NCI-H2081 treated with DMSO at 0.1 percent for 48 hours (cell line): ENCODE measurements around the gene DYNLT4.
"Not testable (repeated sequence)": the region's sequence is repeated elsewhere in the genome, so short reads cannot be mapped to it uniquely, and the experiment has no call there.

Experiments used
- DNase-seq: peaks from one replicate; lab custom pipeline; 2025; lab: John Stamatoyannopoulos, UW

The DYNLT4 gene

GRCh38 chr1:44828841-44829440 lies 21.8 kb upstream of the DYNLT4 start:
- no peak for DNase-seq

GRCh38 chr1:44828003-44828651 lies 21.0 kb upstream of the DYNLT4 start:
- DNase-seq: no peak

GRCh38 chr1:44827197-44828002 lies 20.2 kb upstream of the DYNLT4 start:
- DNase-seq: no peak

GRCh38 chr1:44826375-44827196 lies 19.4 kb upstream of the DYNLT4 start:
- DNase-seq: no peak

GRCh38 chr1:44824392-44824791 lies 17.2 kb upstream of the DYNLT4 start:
- DNase-seq: not testable (repeated sequence)

- no peak for DNase-seq
Observed at GRCh38 chr1:44822981-44823451, 15.9 kb upstream of the DYNLT4 start.

GRCh38 chr1:44822131-44822701 lies 15.1 kb upstream of the DYNLT4 start:
- no peak for DNase-seq

GRCh38 chr1:44821240-44821715 lies 14.1 kb upstream of the DYNLT4 start:
- no peak for DNase-seq

- DNase-seq: no peak
Observed at GRCh38 chr1:44820328-44821239, 13.4 kb upstream of the DYNLT4 start.

GRCh38 chr1:44819608-44820327 lies 12.6 kb upstream of the DYNLT4 start:
- DNase-seq: no peak

- no peak for DNase-seq
Observed at GRCh38 chr1:44819196-44819607, 12.1 kb upstream of the DYNLT4 start.

GRCh38 chr1:44817771-44818495 lies 10.8 kb upstream of the DYNLT4 start:
- DNase-seq: no peak

- DNase-seq: no peak
Observed at GRCh38 chr1:44817307-44817706, 10.2 kb upstream of the DYNLT4 start.

- DNase-seq: not testable (repeated sequence)
Observed at GRCh38 chr1:44815926-44816325, 8.8 kb upstream of the DYNLT4 start.

GRCh38 chr1:44812822-44813543 lies 5.8 kb upstream of the DYNLT4 start:
- no peak for DNase-seq

GRCh38 chr1:44811234-44811633 lies 4.1 kb upstream of the DYNLT4 start:
- DNase-seq: no peak

- not testable (repeated sequence) for DNase-seq
Observed at GRCh38 chr1:44810762-44811105, 3.6 kb upstream of the DYNLT4 start.

- DNase-seq: no peak
Observed at GRCh38 chr1:44810101-44810761, 3.1 kb upstream of the DYNLT4 start.
